NAMALWA (cell line): ENCODE results near the gene PCCA.
"Not testable (repeated sequence)": the region's sequence is repeated elsewhere in the genome, so short reads cannot be mapped to it uniquely, and the experiment has no call there.

Source experiments
- DNase-seq: peaks from one replicate; pipeline ENCODE4 v3.0.0-alpha.2; 2015; ENCODE audit warnings: low spot score

PCCA gene

GRCh38 chr13:100196375-100196774 lies 107.5 kb downstream of the PCCA start:
- no peak for DNase-seq

- DNase-seq: no peak
Measured at GRCh38 chr13:100197116-100197515, 108.2 kb downstream of the PCCA start.

- DNase-seq: no peak
Measured at GRCh38 chr13:100197591-100198365, 108.9 kb downstream of the PCCA start.

GRCh38 chr13:100203696-100204367 lies 114.9 kb downstream of the PCCA start:
- no peak for DNase-seq

- DNase-seq: no peak
Measured at GRCh38 chr13:100208002-100208401, 119.1 kb downstream of the PCCA start.

- no peak for DNase-seq
Measured at GRCh38 chr13:100208626-100209025, 119.7 kb downstream of the PCCA start.

- no peak for DNase-seq
Measured at GRCh38 chr13:100209857-100210825, 121.2 kb downstream of the PCCA start.

GRCh38 chr13:100211016-100211710 lies 122.3 kb downstream of the PCCA start:
- no peak for DNase-seq

- DNase-seq: no peak
Measured at GRCh38 chr13:100212904-100213553, 124.1 kb downstream of the PCCA start.

GRCh38 chr13:100213576-100213975 lies 124.7 kb downstream of the PCCA start:
- no peak for DNase-seq

- no peak for DNase-seq
Measured at GRCh38 chr13:100214886-100215285, 126.0 kb downstream of the PCCA start.

GRCh38 chr13:100221166-100221565 lies 132.3 kb downstream of the PCCA start:
- DNase-seq: no peak

GRCh38 chr13:100223966-100224530 lies 135.2 kb downstream of the PCCA start:
- not testable (repeated sequence) for DNase-seq

- DNase-seq: no peak
Measured at GRCh38 chr13:100229603-100230002, 140.7 kb downstream of the PCCA start.

- DNase-seq: no peak
Measured at GRCh38 chr13:100230769-100231149, 141.9 kb downstream of the PCCA start.

GRCh38 chr13:100231176-100231575 lies 142.3 kb downstream of the PCCA start:
- DNase-seq: no peak

- no peak for DNase-seq
Measured at GRCh38 chr13:100234006-100234405, 145.1 kb downstream of the PCCA start.

- DNase-seq: no peak
Measured at GRCh38 chr13:100234524-100235136, 145.7 kb downstream of the PCCA start.

- DNase-seq: peak; percentile 71
Measured at GRCh38 chr13:100235311-100235901, 146.5 kb downstream of the PCCA start.
